K562 (cell line): Measurements from ENCODE around the gene GNAT1. TPM values are rescaled to one million over a fixed set of nuclear protein-coding genes. Genes with fewer than 3 reads are reported as not detected.
A peak's percentile ranks its signal among the peaks of the same experiment; 100 is the strongest.

Experiments
- ATAC-seq: fragments of 200-7000 bp; cut with Tn5 transposase; 3 replicates; pipeline ENCODE4 v1.9.1; 2020; ENCODE audit warnings: moderate library complexity
- BruUV-seq: library from RNA; stranded (reverse); fragments of 400-500 nt; replicated peaks from 2 replicates; lab custom pipeline; 2021; lab: Mats Ljungman, UMichigan
- CTCF ChIA-PET: fragments of 300-600 bp; formaldehyde crosslinking; extraction: SDS; loops from one replicate; lab custom pipeline; 2021; ENCODE audit warnings: low intra/inter-chr PET ratio; lab: Yijun Ruan, JAX
- POLR2A ChIA-PET: fragments of 300-600, 350-650 bp; sonication (Branson Sonifier 250); formaldehyde crosslinking; extraction: SDS; loops from one replicate; lab custom pipeline; 2021; ENCODE audit warnings: antibody characterized with exemption, inconsistent platforms; lab: Yijun Ruan, JAX
- DNase-seq, 4 experiments: peaks; one replicate each; pipeline versions ENCODE4 v3.0.0 to v3.0.0-alpha.2; 2011 to 2018; ENCODE audit warnings: low spot score in 3 of 4, mixed read lengths in 3 of 4; ENCODE audit errors: extremely low read depth in 1 of 4
- FAIRE-seq: peaks from 2 replicates; lab custom pipeline; 2011; peaks lifted over from hg19 to GRCh38; lab: Jason Lieb, UNC
- H2AFZ ChIP-seq: 2 replicates; pipeline ENCODE4 v1.6.0; 2011; ENCODE audit warnings: low read depth, low read length, control low read depth, inconsistent platforms
- H3K27ac ChIP-seq: fragments of 200-600 bp; 3 replicates; pipeline ENCODE4 v1.8.0; 2011; ENCODE audit warnings: low read depth, mild to moderate bottlenecking, control low read depth, inconsistent platforms, low read length, moderate library complexity, mixed read lengths; ENCODE audit errors: extremely low read depth
- H3K27me3 ChIP-seq, 2 experiments: fragments of 300-600 bp in 1 of 2; 2 replicates in 1 of 2; 3 replicates in 1 of 2; pipeline versions ENCODE4 v1.6.0 to v1.8.0; 2011; ENCODE audit warnings: inconsistent platforms in 2 of 2, low read length in 2 of 2, mild to moderate bottlenecking in 1 of 2, mixed read lengths in 1 of 2, moderate library complexity in 1 of 2; ENCODE audit not compliant: control insufficient read depth in 2 of 2, insufficient read depth in 2 of 2
- H3K36me3 ChIP-seq: fragments of 300-600 bp; 3 replicates; pipeline ENCODE4 v1.8.0; 2011; ENCODE audit warnings: mild to moderate bottlenecking, low read length, inconsistent platforms; ENCODE audit not compliant: control insufficient read depth, insufficient read depth
- H3K4me1 ChIP-seq, 2 experiments: fragments of 200-600 bp in 1 of 2; replicated peaks in 1 of 2; 2 replicates in 1 of 2; 3 replicates in 1 of 2; pipeline versions ENCODE4 v1.5.1 to v1.8.0; 2011; ENCODE audit warnings: inconsistent platforms in 2 of 2, low read length in 2 of 2, mild to moderate bottlenecking in 1 of 2, mixed read lengths in 1 of 2, moderate library complexity in 1 of 2; ENCODE audit not compliant: control insufficient read depth in 2 of 2, insufficient read depth in 2 of 2
- H3K4me2 ChIP-seq: 2 replicates; pipeline ENCODE4 v1.6.1; 2011; ENCODE audit warnings: low read length, control low read depth, inconsistent platforms, mixed read lengths; ENCODE audit not compliant: insufficient read depth
- H3K4me3 ChIP-seq: fragments of 200-600 bp; sonication (generic), shearing (Covaris generic); 2 replicates; pipeline ENCODE4 v1.5.1; 2016; ENCODE audit warnings: control low read depth, inconsistent platforms
- H3K79me2 ChIP-seq: fragments of 200-600 bp; 3 replicates; pipeline ENCODE4 v1.8.0; 2011; ENCODE audit warnings: low read length, inconsistent platforms; ENCODE audit not compliant: control insufficient read depth, insufficient read depth
- H3K9ac ChIP-seq, 2 experiments: 2 replicates each; pipeline versions ENCODE4 v1.6.0 to v1.6.1; 2011; ENCODE audit warnings: low read depth in 2 of 2, low read length in 2 of 2, control low read depth in 1 of 2, inconsistent platforms in 1 of 2, mild to moderate bottlenecking in 1 of 2, mixed read lengths in 1 of 2; ENCODE audit not compliant: insufficient read depth in 1 of 2
- H3K9me1 ChIP-seq: one replicate; pipeline ENCODE4 v1.6.0; 2011; ENCODE audit warnings: inconsistent platforms, mild to moderate bottlenecking, low read length, moderate library complexity; ENCODE audit not compliant: control insufficient read depth, insufficient read depth
- H3K9me3 ChIP-seq: replicated peaks from 2 replicates; pipeline ENCODE4 v1.5.1; 2011; ENCODE audit warnings: low read depth, low read length, inconsistent platforms; ENCODE audit not compliant: control insufficient read depth, insufficient read depth
- H4K20me1 ChIP-seq: replicated peaks from 2 replicates; pipeline ENCODE4 v1.6.1; 2011; ENCODE audit warnings: low read length, inconsistent platforms, mixed read lengths; ENCODE audit not compliant: control insufficient read depth, insufficient read depth
- FOXP1 ChIP-seq: sonication (generic); formaldehyde crosslinking; IDR thresholded peaks from 2 replicates; pipeline ENCODE4 v1.8.0; 2022; ENCODE audit warnings: mild to moderate bottlenecking, missing genetic modification reagents
- LEF1 ChIP-seq: fragments of 450-650 bp; IDR thresholded peaks from 2 replicates; pipeline ENCODE4 v1.6.1; 2016; ENCODE audit warnings: mild to moderate bottlenecking
- TAL1 ChIP-seq: fragments of 450-650 bp; IDR thresholded peaks from 2 replicates; pipeline ENCODE4 v1.6.1; 2016; ENCODE audit warnings: mild to moderate bottlenecking
- USF1 ChIP-seq: sonication (generic); formaldehyde crosslinking; IDR thresholded peaks from 2 replicates; pipeline ENCODE4 v1.9.0; 2022; ENCODE audit warnings: mild to moderate bottlenecking, missing genetic modification reagents
- ZBTB34 ChIP-seq: fragments of 250-450 bp; sonication (Bioruptor Pico); IDR thresholded peaks from 2 replicates; pipeline ENCODE4 v1.8.0; 2021; ENCODE audit warnings: mild to moderate bottlenecking, moderate library complexity
- ZNF324 ChIP-seq: fragments of 250-450 bp; sonication (Bioruptor Pico); IDR thresholded peaks from 2 replicates; pipeline ENCODE4 v1.4.0; 2020; ENCODE audit warnings: mild to moderate bottlenecking
- WGBS: fragments of 100-300 bp; shearing (Covaris generic); methylation state at CpG from one replicate; pipeline ENCODE4 v1.1.6; 2016; ENCODE audit warnings: low coverage, mixed read lengths; ENCODE audit not compliant: insufficient coverage; ENCODE audit errors: missing lambda C conversion rate; 5-methylcytosine and 5-hydroxymethylcytosine counted together
- in situ Hi-C: fragments of 300-500 bp; cut with MboI; formaldehyde crosslinking; loops from 4 replicates; pipeline ENCODE4 v1.15.0; 2018; ENCODE audit warnings: inconsistent platforms, mixed read lengths
- intact Hi-C: fragments of 100-400 bp; cut with micrococcal nuclease; formaldehyde crosslinking; loops from 2 replicates; pipeline ENCODE4 v1.14.2; 2022
- polyA plus RNA-seq, 8 experiments: library from polyadenylated mRNA; depleted of rRNA in 4 of 8; stranded (reverse) in 5 of 8; unstranded in 3 of 8; fragments of >200 nt; fragmentation: Nextera tagmentation in 2 of 8; fragmentation: Illumina TruSeq in 1 of 8; extraction: Ambion mirVana in 2 of 8; extraction: Trizol in 1 of 8; gene quantifications; 2 replicates each; pipeline versions ENCODE4 v1.2.1 to v1.2.3, GENCODE V29; 2011 to 2014; ENCODE audit warnings: inconsistent platforms in 1 of 8, missing spikeins in 1 of 8
- total RNA-seq, 7 experiments: library from RNA; depleted of rRNA in 6 of 7; stranded (reverse); fragments of >200 nt in 6 of 7; fragmentation: Illumina TruSeq in 2 of 7; extraction: Trizol in 2 of 7; gene quantifications; 2 replicates each; pipeline versions ENCODE4 v1.2.1 to v1.2.3, GENCODE V29; 2011 to 2021; ENCODE audit warnings: low replicate concordance in 1 of 7

GNAT1 gene
- total and polyA plus RNA-seq, 9 of the 15 experiments (the other 6 are each of a cell fraction or from before 2014, with no cell fraction given): not detected

- TF ChIP-seq ZNF324 (no peak), FOXP1 (CRISPR knock-in tag) (no peak), LEF1 (no peak)
- Histone ChIP-seq H3K9me3 (no peaks in the 10 kb centered on the region), H3K9me1 (no peaks in the 10 kb centered on the region), H3K79me2 (no peaks in the 10 kb centered on the region), H3K4me1 (peaks cover 2 to 30% of the 10 kb centered on the region in 2 experiments; a peak in 2 of 5 replicates), H2AFZ (no peak overlapping the region), H3K27me3 (peaks cover 0 to 19% of the 10 kb centered on the region in 2 experiments; a peak in 3 of 5 replicates), H3K4me2 (no peak overlapping the region), H3K36me3 (no peaks in the 10 kb centered on the region), H4K20me1 (no peaks in the 10 kb centered on the region; the same call in 1 of the 2 replicates), H3K4me3 (no peak overlapping the region), H3K27ac (no peak overlapping the region), H3K9ac (peak overlapping the region in 1 of 2 experiments; percentile 26; a peak in 1 of 4 replicates)
- WGBS: 6% methylated on average over 5 of the region's 6 CpGs
- POLR2A ChIA-PET: interaction anchor here (0.6 kb wide), 1 partner anchor 47 kb away, joined by 3 read pairs; no protein-coding TSS in a partner anchor
- no peak for DNase-seq
- no peak for ATAC-seq
- intact Hi-C loops: no loop called here
- no peak for FAIRE-seq
- BruUV-seq: no TSS peak
- CTCF ChIA-PET: interaction anchor here (0.6 to 4.9 kb wide), 2 partner anchors 29 to 30 kb away, joined by 3 to 91 read pairs; no protein-coding TSS in a partner anchor
- in situ Hi-C loops: no loop called here
These were observed 4.9 kb downstream of the GNAT1 start for GRCh38 chr3:50196253-50196801.

- ATAC-seq: peak; percentile 60
- Histone ChIP-seq H3K36me3 (no peaks in the 10 kb centered on the region), H4K20me1 (no peaks in the 10 kb centered on the region), H3K4me1 (peaks cover 0 to 24% of the 10 kb centered on the region in 2 experiments; a peak in 3 of 5 replicates), H2AFZ (no peak overlapping the region), H3K27me3 (peaks cover 15 to 50% of the 10 kb centered on the region in 2 experiments; a peak in 4 of 5 replicates), H3K79me2 (no peaks in the 10 kb centered on the region), H3K4me2 (no peak overlapping the region), H3K9ac (peak overlapping the region in 1 of 2 experiments; percentile 26; a peak in 1 of 4 replicates), H3K27ac (no peak overlapping the region), H3K9me3 (no peaks in the 10 kb centered on the region), H3K4me3 (no peak overlapping the region), H3K9me1 (no peaks in the 10 kb centered on the region)
- no TSS peak for BruUV-seq
- WGBS: 3% methylated on average over 6 of the region's 10 CpGs
- peak; percentile 51 for TF ChIP-seq USF1 (CRISPR knock-in tag)
- TF ChIP-seq TAL1: no peak
- no peak for TF ChIP-seq ZBTB34
- ChIA-PET CTCF (no interaction called here), POLR2A (interaction anchor here (0.6 to 1.3 kb wide), 4 partner anchors 10 to 414 kb away, joined by 3 to 6 read pairs (median 3); partner anchors contain the start of gene GNAT1)
- in situ Hi-C loops (no loop called here), intact Hi-C loops (no loop called here)
- DNase-seq: peak in 3 of 4 experiments; percentile 16 to 41 (median 22)
- no peak for FAIRE-seq
These were observed 10.3 kb downstream of the GNAT1 start for GRCh38 chr3:50201573-50202315.
